GM21529 (cell line): ENCODE results near the gene MRPS5.

Experiments used
- ATAC-seq: cut with Tn5 transposase; IDR thresholded peaks from one replicate; pipeline ENCODE4 v1.9.1; 2021; ENCODE audit not compliant: unreplicated experiment

Gene MRPS5

GRCh38 chr2:95091885-95092555 lies 29.6 kb downstream of the MRPS5 start:
- no peak for ATAC-seq

DNA sequence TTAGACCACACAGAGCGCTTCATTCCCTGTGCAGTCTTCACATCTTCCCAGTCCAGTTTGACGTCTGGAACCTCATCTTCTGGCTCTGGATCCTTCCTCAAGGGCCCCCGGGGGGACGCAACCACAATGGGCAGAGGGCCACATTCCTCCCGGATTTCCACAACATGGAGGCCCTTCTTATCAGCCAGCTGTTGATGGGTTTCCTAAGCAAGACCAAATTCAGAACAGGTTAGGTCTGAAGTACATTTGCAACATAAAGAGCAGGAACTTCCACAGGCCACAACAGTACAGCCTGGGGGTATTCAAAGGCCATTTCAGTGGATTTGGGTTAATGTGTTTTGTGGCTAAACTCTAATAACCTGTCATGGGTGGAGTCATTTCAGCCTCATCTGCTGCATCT lies 34.2 kb downstream of the MRPS5 start:
- ATAC-seq, result no peak

DNA sequence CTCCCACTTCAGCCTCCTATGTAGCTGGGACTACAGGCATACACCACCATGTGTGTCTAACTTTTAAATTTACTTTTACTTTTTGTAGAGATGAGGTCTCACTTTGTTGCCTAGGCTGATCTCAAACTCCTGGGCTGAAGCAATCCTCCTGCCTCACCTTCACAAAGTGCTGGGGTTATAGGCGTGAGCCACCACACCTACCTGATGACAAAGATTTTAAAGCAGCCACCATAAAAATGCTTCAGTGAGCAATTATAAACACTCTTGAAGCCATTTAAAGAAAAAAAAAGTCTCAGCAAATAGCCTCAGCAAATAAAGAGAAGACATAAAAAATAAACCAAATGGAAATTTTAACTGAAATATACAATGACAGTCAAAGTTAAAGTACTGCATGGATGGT lies 35.6 kb downstream of the MRPS5 start:
- no peak for ATAC-seq

GRCh38 chr2:95082477-95082876 lies 39.1 kb downstream of the MRPS5 start:
- no peak for ATAC-seq

DNA sequence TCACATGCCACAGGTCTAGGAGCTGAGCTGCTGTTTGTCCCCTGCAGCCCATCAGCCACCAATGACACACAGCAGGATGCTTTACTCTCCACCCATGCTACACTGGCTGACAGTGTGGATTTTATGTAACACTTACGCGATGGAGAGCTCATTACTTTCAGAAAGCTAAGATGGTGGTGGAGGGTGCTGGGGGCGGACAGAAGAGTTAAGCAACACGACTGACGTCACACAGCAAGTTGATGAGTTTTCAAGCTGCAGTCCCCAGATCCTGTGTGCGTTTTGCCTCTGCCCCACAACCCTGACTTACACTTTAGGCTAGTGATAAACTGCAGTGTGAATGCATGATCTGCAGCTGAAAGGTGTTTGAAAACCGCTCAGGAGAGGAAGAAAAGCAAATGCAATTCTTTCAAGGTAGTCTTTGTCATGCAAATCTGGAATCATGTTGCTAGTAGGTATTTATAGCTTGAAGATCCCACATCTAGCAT lies 42.4 kb downstream of the MRPS5 start:
- no peak for ATAC-seq

DNA sequence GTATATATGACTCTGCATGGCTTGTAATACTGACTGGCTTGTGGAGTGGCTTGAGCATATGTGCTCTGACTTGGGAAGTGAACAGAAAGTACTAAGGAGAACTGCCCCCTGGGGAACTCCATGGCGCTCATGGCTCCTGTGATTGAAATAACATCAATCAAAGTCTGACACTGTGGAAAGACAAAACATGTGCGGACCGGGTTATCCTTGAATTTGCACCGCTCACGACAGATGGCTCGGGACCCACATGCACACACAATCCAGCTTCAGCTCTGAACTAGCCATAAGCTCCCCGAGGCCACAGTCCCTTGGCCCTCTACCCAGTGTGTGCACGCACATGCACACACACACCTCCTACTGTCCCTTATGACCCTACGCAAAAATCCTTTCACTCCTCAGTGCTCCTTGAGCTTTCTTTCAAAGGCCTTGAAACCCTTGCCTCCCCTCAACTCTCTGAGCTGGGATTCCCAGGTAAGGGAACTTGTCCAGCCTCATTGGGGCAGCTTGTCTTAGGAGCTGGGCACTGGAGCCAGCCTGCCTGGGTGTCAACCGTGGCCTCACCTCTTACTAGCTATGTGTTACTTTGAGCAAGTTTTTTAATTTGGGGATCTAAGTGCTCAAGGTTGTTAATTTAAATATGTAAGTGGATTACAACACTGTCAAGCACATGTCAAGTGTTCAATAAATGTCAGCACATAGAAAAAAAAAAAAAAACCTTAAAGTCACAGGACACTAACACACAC lies 43.6 kb downstream of the MRPS5 start:
- no peak for ATAC-seq

DNA sequence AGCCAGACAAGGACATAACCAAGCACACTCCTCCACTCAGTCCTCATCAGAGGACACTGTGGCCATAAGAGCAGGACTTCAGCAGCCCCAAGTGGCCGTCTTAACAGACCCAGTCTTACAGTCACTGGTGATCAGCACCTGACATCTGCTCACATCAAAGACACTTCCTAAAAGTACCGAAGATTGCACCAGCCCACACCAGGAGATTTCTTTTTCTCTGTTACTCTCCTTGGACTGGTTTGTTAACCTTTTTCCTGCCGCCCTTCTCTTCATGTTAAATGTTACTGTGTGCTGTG lies 44.1 kb downstream of the MRPS5 start:
- no peak for ATAC-seq

- ATAC-seq, result peak; percentile 70
Measured at GRCh38 chr2:95076705-95077529, 44.7 kb downstream of the MRPS5 start.

DNA sequence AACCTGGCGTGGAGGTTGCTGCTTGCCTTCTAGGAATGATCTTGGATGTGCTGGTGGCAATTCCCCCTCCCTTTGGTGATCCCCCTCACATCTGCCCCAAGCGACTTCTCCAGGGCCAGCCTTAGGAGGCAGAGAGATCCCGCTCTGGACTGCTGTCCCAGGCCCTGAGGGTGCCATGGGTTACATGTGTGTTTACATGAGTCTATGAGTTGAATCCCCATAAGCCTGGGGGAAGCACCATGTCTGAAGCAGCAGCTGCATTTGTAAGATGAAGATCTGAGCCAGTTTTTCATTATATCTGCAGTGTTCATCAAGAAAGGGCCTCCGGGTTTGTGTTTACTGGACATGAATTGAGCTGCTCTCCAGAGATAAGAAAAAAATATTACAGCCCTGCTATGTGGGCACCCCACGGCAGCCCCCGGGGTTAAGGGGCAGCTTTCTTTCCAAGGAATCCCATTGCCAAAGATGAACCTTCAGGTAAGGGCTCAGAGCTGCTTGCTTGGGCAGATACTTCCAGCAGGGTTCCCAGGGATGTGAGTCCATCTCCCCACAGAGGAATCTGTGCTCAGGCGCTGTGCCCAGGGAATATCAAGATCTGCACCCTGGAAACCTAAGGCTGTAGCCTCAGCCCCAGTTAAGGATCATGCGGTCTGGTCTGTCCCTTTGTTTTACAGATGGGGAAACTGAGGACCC lies 46.0 kb downstream of the MRPS5 start:
- no peak for ATAC-seq

DNA sequence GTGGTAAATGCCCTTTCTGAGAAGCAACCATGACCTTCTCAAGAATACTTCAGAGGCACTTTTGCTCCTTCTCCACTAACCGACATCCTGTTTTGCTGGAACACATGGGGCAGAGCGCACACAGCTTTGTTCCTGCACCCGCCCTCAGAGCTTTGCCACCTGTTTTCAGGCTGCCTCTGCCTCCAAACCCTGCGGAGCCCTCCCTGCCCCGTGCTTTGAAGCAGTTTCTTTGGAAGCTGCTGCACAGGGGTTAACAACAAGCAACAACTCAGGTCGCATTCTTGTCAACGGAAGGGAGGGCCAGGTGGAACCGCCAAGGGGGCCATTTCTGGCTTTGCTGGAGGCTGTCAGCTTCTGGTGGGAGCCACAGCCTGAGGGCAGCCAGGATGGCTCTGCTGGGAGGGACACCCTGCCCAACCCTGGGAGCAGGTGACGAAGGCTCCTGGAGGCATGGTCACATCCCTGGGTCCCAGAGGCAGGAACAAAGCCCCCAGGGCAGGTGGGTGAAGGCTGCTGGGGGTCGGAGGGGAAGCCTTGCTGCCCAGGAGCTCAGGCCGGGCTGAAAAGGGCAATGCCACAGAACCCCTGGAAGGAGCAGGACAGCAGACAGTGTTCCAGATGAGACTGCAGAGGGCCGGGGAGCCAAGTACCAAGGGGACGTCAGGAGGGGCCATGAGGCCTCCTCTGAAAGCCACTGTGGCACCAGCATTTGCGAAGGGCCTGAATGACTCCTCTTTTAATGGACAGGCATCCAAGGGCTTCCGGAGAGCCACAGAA lies 46.8 kb downstream of the MRPS5 start:
- peak; percentile 34 for ATAC-seq

GRCh38 chr2:95073856-95074662 lies 47.5 kb downstream of the MRPS5 start:
- no peak for ATAC-seq

- ATAC-seq, result no peak
Measured at GRCh38 chr2:95072424-95072823, 49.2 kb downstream of the MRPS5 start.

GRCh38 chr2:95071856-95072255 lies 49.8 kb downstream of the MRPS5 start:
- no peak for ATAC-seq

DNA sequence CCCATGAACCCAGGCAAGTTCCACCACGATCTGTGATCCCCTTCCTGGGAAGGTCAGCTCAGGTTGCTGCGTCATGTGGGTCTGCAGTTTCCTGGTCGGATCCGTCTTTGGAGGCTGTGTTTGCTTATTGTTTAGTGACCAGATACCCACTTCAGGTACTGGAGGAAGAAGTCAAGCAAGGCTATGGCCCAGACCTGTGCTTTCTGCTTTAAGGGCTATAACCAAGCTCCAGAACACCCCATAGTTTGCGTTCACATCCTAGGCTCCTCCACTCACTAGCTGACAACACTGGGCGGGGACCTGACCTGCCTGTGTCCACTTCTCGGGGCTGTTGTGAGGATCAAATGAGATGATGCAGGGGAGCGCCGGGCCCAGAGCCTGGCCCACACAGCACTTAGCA lies 52.1 kb downstream of the MRPS5 start:
- ATAC-seq, result no peak

DNA sequence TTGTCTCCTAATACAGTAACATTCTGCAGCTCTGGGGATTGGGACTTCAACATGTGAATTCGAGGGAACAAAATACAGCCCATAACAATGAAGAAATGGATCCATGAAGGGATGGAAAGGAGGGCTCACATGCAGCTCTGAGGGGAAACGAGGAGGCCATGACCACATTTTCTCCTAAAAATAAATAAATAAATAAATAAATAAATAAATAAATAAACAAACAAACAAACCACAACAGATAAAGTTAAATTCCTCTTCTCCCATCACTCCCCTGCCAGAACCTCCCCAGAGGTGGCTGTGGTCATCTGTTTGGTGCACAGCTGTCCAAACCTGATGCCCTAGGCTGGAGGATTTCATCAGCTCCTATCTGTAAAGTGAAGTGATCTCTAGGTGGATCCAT lies 53.4 kb downstream of the MRPS5 start:
- no peak for ATAC-seq

DNA sequence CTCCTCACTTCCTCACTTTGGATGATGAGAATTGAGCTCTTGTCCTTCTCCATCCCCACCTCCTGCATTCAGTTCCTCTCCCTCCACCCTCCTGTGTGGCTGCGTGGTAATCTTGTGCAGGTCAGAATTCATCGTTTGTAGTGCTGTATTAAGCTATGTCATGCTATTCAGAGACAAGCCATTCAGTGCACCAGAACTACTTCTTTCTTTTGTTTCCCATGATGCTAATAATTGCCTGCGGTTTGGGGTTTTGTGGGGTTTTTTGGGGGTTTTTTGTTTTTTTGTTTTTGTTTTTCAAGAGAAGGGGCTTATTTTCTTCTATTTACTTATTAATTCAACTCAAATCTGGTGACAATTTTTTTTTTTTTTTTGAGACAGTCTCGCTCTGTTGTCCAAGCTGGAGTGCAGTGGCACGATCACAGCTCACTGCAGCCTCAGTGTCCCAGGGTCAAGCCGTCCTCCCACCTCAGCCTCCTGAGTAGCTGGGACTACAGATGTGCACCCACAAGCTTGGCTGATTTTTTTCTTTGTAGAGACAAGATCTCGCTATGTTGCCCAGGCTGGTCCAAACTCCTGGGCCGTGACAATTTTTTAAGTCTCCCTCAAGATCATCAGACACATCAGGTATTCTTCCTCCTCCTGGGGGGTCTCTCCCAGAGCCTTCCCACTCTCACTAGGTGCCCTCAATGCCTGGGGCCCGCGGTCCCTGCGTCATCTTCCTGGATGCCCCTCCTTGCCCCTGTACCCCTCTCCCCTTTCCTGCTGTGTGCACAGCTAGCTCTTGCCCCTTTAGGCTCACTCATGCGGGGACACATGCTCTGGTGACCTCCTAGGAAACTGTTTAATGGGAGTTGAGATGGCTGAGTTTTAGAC lies 58.3 kb downstream of the MRPS5 start:
- ATAC-seq, result peak; percentile 81

- ATAC-seq, result peak; percentile 13
Measured at GRCh38 chr2:95062242-95063085, 59.1 kb downstream of the MRPS5 start.
